ENCODE measurements around the gene VPS13D. TPM values are rescaled to one million over a fixed set of nuclear protein-coding genes. Genes with fewer than 3 reads are reported as not detected.
A peak's percentile ranks its signal among the peaks of the same experiment; 100 is the strongest.
"Not testable (repeated sequence)": the region's sequence is repeated elsewhere in the genome, so short reads cannot be mapped to it uniquely, and the experiment has no call there.

Gene VPS13D
- total RNA-seq, 2 donors from 2014 or later: 76.1 to 99.9 TPM

- DNase-seq (no peak), ATAC-seq (no peak)
- intact Hi-C loops (cut with DNase I, micrococcal nuclease): no loop called here
These were observed 218.1 kb downstream of the VPS13D start for GRCh38 chr1:12447849-12448312.

- intact Hi-C loops (cut with DNase I, micrococcal nuclease): no loop called here
- no peak for DNase-seq
- peak; percentile 35 for ATAC-seq
These were observed 218.9 kb downstream of the VPS13D start for GRCh38 chr1:12448746-12449177.

GRCh38 chr1:12450090-12450755 lies 220.4 kb downstream of the VPS13D start:
- intact Hi-C loops (cut with DNase I, micrococcal nuclease): no loop called here
- no peak for ATAC-seq
- no peak for DNase-seq

GRCh38 chr1:12450756-12451559 lies 221.1 kb downstream of the VPS13D start:
- intact Hi-C loops (cut with DNase I, micrococcal nuclease): no loop called here
- DNase-seq: no peak
- no peak for ATAC-seq

- ATAC-seq (no peak), DNase-seq (no peak)
- intact Hi-C loops (cut with DNase I, micrococcal nuclease): no loop called here
These were observed 221.7 kb downstream of the VPS13D start for GRCh38 chr1:12451560-12451900.

GRCh38 chr1:12452262-12452661 lies 222.4 kb downstream of the VPS13D start:
- DNase-seq (no peak), ATAC-seq (no peak)
- intact Hi-C loops (cut with DNase I, micrococcal nuclease): no loop called here

GRCh38 chr1:12453400-12454343 lies 223.8 kb downstream of the VPS13D start:
- ATAC-seq: peak; percentile 47
- intact Hi-C loops (cut with DNase I, micrococcal nuclease): no loop called here

GRCh38 chr1:12454406-12455391 lies 224.9 kb downstream of the VPS13D start:
- no peak for ATAC-seq
- intact Hi-C loops (cut with DNase I, micrococcal nuclease): no loop called here

More at GRCh38 chr1:12453400-12454343, 223.8 kb downstream of the VPS13D start:
- DNase-seq: no peak

GRCh38 chr1:12456081-12456480 lies 226.3 kb downstream of the VPS13D start:
- intact Hi-C loops (cut with DNase I, micrococcal nuclease); DNase-seq; ATAC-seq: not testable (repeated sequence)

More at GRCh38 chr1:12454406-12455391, 224.9 kb downstream of the VPS13D start:
- peak in 1 of 2 donors; percentile 37 for DNase-seq

- DNase-seq: no peak
- intact Hi-C loops (cut with DNase I, micrococcal nuclease): no loop called here
- no peak for ATAC-seq
These were observed 227.1 kb downstream of the VPS13D start for GRCh38 chr1:12456979-12457378.

GRCh38 chr1:12457771-12458170 lies 227.9 kb downstream of the VPS13D start:
- ATAC-seq (no peak), DNase-seq (peak in 1 of 2 donors; percentile 28)
- intact Hi-C loops (cut with DNase I, micrococcal nuclease): no loop called here

- DNase-seq: peak in 1 of 2 donors; percentile 33
- no peak for ATAC-seq
- intact Hi-C loops (cut with DNase I, micrococcal nuclease): no loop called here
These were observed 228.7 kb downstream of the VPS13D start for GRCh38 chr1:12458571-12458970.

- ATAC-seq (no peak), DNase-seq (no peak)
- intact Hi-C loops (cut with DNase I, micrococcal nuclease): no loop called here
These were observed 230.3 kb downstream of the VPS13D start for GRCh38 chr1:12460121-12460520.

GRCh38 chr1:12460911-12461621 lies 231.2 kb downstream of the VPS13D start:
- DNase-seq (peak in 1 of 2 donors; percentile 43), ATAC-seq (peak; percentile 75)
- intact Hi-C loops (cut with DNase I, micrococcal nuclease): no loop called here

GRCh38 chr1:12461754-12462153 lies 231.9 kb downstream of the VPS13D start:
- ATAC-seq: no peak
- no peak for DNase-seq
- intact Hi-C loops (cut with DNase I, micrococcal nuclease): no loop called here

- ATAC-seq (no peak), DNase-seq (no peak)
- intact Hi-C loops (cut with DNase I, micrococcal nuclease): no loop called here
These were observed 232.8 kb downstream of the VPS13D start for GRCh38 chr1:12462586-12462985.

GRCh38 chr1:12464045-12464461 lies 234.2 kb downstream of the VPS13D start:
- DNase-seq (peak in 1 of 2 donors; percentile 31), ATAC-seq (no peak)
- intact Hi-C loops (cut with DNase I, micrococcal nuclease): no loop called here
